ENCODE results near the gene DOCK9.

The DOCK9 gene

GRCh38 chr13:98977568-98978265 is at the start of gene DOCK9:
Gene DOCK9 (minus strand): TSS chr13:98978064. CDS start chr13:98977909, 155 bp downstream.
- DNase-seq (ENCODE audit: low read depth in 2 of 2), result peak; percentile 79 to 85
- peak; percentile 7 for TF ChIP-seq CTCF (IDR thresholded peaks at IDR 0.05; ENCODE audit: low read depth, low read length)
- H3K4me3 ChIP-seq (replicated peaks in 1 of 2; ENCODE audit: low read depth in 2 of 2, low read length in 2 of 2), result peak within 1 kb of the TSS; percentile 49 to 60

GRCh38 chr13:99027260-99027659 is 49.4 kb upstream of the DOCK9 start:
- H3K4me3 ChIP-seq (replicated peaks in 1 of 2; ENCODE audit: low read depth in 2 of 2, low read length in 2 of 2), result no peak overlapping the region
- peak in 1 of 2 donors; percentile 48 for DNase-seq (ENCODE audit: low read depth in 2 of 2)
- no peak for TF ChIP-seq CTCF (IDR thresholded peaks at IDR 0.05; ENCODE audit: low read depth, low read length)

GRCh38 chr13:99022941-99023340 is 45.1 kb upstream of the DOCK9 start:
- peak; percentile 42 to 43 for DNase-seq (ENCODE audit: low read depth in 2 of 2)
- no peak for TF ChIP-seq CTCF (IDR thresholded peaks at IDR 0.05; ENCODE audit: low read depth, low read length)
- no peak overlapping the region for H3K4me3 ChIP-seq (replicated peaks in 1 of 2; ENCODE audit: low read depth in 2 of 2, low read length in 2 of 2)

- TF ChIP-seq CTCF (IDR thresholded peaks at IDR 0.05; ENCODE audit: low read depth, low read length), result no peak
- no peak overlapping the region for H3K4me3 ChIP-seq (replicated peaks in 1 of 2; ENCODE audit: low read depth in 2 of 2, low read length in 2 of 2)
- peak; percentile 52 to 78 for DNase-seq (ENCODE audit: low read depth in 2 of 2)
Measured at GRCh38 chr13:99018418-99019180, 40.7 kb upstream of the DOCK9 start.

GRCh38 chr13:99015606-99016490 is 38.0 kb upstream of the DOCK9 start:
- TF ChIP-seq CTCF (IDR thresholded peaks at IDR 0.05; ENCODE audit: low read depth, low read length), result no peak
- DNase-seq (ENCODE audit: low read depth in 2 of 2), result no peak
- H3K4me3 ChIP-seq (replicated peaks in 1 of 2; ENCODE audit: low read depth in 2 of 2, low read length in 2 of 2), result no peak overlapping the region

GRCh38 chr13:99014522-99014921 is 36.7 kb upstream of the DOCK9 start:
- DNase-seq (ENCODE audit: low read depth in 2 of 2), result no peak
- H3K4me3 ChIP-seq (replicated peaks in 1 of 2; ENCODE audit: low read depth in 2 of 2, low read length in 2 of 2), result no peak overlapping the region
- TF ChIP-seq CTCF (IDR thresholded peaks at IDR 0.05; ENCODE audit: low read depth, low read length), result no peak
